Adrenal gland (tissue), 12 donors: Measurements from ENCODE around the gene CCDC158. TPM values are rescaled to one million over a fixed set of nuclear protein-coding genes. Genes with fewer than 3 reads are reported as not detected.

Experiments used
- DNase-seq, 7 donors: peaks; one replicate each; pipeline ENCODE4 v3.0.0-alpha.2; 2019 to 2020
- H3K27ac ChIP-seq, 5 donors: fragments of 200-600 bp; sonication (generic) in 4 of 5; 1 replicate in 3 of 5; 2 replicates in 2 of 5; pipeline versions ENCODE4 v1.5.1 to v1.8.0; 2016 to 2020; ENCODE audit warnings: mild to moderate bottlenecking in 1 of 5
- H3K27me3 ChIP-seq: fragments of 200-600 bp; 2 replicates; pipeline ENCODE4 v1.8.0; 2021
- H3K36me3 ChIP-seq, 2 donors: fragments of 200-600 bp; replicated peaks in 1 of 2; 1 replicate in 1 of 2; 2 replicates in 1 of 2; pipeline versions ENCODE4 v1.5.1 to v1.8.0; 2018 to 2022
- H3K4me1 ChIP-seq, 2 donors: fragments of 200-600 bp; replicated peaks in 1 of 2; 1 replicate in 1 of 2; 2 replicates in 1 of 2; pipeline versions ENCODE4 v1.5.1 to v1.8.0; 2018 to 2021
- H3K4me3 ChIP-seq, 4 donors: fragments of 200-600 bp; sonication (generic) in 3 of 4; one replicate each; pipeline ENCODE4 v1.5.1; 2016 to 2018
- H3K9me3 ChIP-seq, 3 donors: fragments of 200-600 bp; sonication (generic) in 1 of 3; replicated peaks in 1 of 3; 1 replicate in 2 of 3; 2 replicates in 1 of 3; pipeline versions ENCODE4 v1.5.1 to v1.8.0; 2016 to 2021
- POLR2A ChIP-seq, 2 donors: fragments of 450-650 bp; IDR thresholded peaks; one replicate each; pipeline ENCODE4 v1.6.1; 2017; ENCODE audit warnings: antibody characterized with exemption in 2 of 2, mild to moderate bottlenecking in 2 of 2, moderate library complexity in 1 of 2
- WGBS, 4 donors: extraction: QIAGEN DNeasy Blood & Tissue Kit in 2 of 4; methylation state at CpG; one replicate each; pipeline versions ENCODE4 v1.1.5 to v1.1.7; 2013 to 2017; 5-methylcytosine and 5-hydroxymethylcytosine counted together
- intact Hi-C, 2 donors: fragments of 100-400 bp; cut with DNase I; formaldehyde crosslinking; loops; one replicate each; pipeline versions ENCODE4 v1.14.1 to v1.15.0; 2022 to 2023
- polyA plus RNA-seq, 3 donors: library from polyadenylated mRNA; stranded (reverse); fragments of 200-250 nt in 2 of 3; fragments of 350-450 nt in 1 of 3; fragmentation: Illumina TruSeq in 1 of 3; extraction: RNeasy Lipid Tissue Mini Kit (QIAGEN cat#74804) in 1 of 3; gene quantifications; one replicate each; pipeline ENCODE4 v1.2.3, GENCODE V29; 2013 to 2014
- total RNA-seq, 9 donors: library from RNA; depleted of rRNA in 4 of 9; stranded (reverse); fragments of >200 nt in 4 of 9; fragments of 120-200 nt in 1 of 9; fragmentation: NEBNext Ultra II Directional in 1 of 9; extraction: Animal tissue kit (Norgen Biotek cat#: 25700) in 1 of 9; gene quantifications; one replicate each; pipeline versions ENCODE4 v1.1.0 to v1.2.4, GENCODE V29; 2013 to 2023
- TF ChIP-seq, protein P1 (sequence below), 6 experiments: fragments of 450-650 bp in 4 of 6; fragments of 200-600 bp in 2 of 6; sonication (generic) in 1 of 6; IDR thresholded peaks; 1 replicate in 5 of 6; 2 replicates in 1 of 6; pipeline versions ENCODE4 v1.5.1 to v1.8.0; 2016 to 2021; ENCODE audit warnings: antibody characterized with exemption in 6 of 6, mild to moderate bottlenecking in 2 of 6, moderate library complexity in 1 of 6
- donor health status: healthy with polysubstance abuse.
- donor health status: Bipolar disorder and iron deficiency.
- donor health status: DM: yes; HTN: yes; CAD: no.
- donor health status: DM: no; HTN: no; CAD: no.
- donor health status: DM: no; HTN: no; CAD: no.
- donor health status: DM: yes; HTN: yes; CAD: no.

The CCDC158 gene
- total and polyA plus RNA-seq, 12 donors = 0.07 to 0.35 (median 0.13) TPM; not detected in 3

DNA sequence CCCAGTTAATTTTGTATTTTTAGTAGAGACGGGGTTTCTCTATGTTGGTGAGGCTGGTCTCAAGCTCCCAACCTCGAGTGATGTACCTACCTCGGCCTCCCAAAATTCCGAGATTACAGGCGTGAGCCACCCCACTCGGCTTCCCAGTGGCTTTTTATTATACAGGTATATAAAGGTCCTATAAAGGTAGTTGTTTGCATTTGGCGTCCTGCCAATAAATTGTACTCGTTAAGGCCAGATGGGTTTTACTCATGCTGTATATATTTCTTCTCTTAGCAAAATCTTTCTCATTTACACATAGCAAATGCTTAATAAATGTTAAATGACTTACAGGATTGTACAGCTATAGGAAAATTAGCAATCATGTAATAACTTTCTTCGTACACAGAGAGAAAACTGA, 20.9 kb upstream of the CCDC158 start:
- H3K36me3 ChIP-seq = no peaks in the 10 kb centered on the region
- no peaks in the 10 kb centered on the region for H3K4me1 ChIP-seq
- DNase-seq = no peak
- no peak overlapping the region for H3K27ac ChIP-seq
- TF ChIP-seq POLR2A (IDR thresholded peaks at IDR 0.05) = no peak
- H3K27me3 ChIP-seq = peaks cover 5% of the 10 kb centered on the region
- WGBS, 4 donors = 75 to 84% (median 81%) methylated on average over 9 of the region's 9 CpGs
- no peak overlapping the region for H3K4me3 ChIP-seq
- intact Hi-C loops = no loop called here
- H3K9me3 ChIP-seq = no peaks in the 10 kb centered on the region

DNA sequence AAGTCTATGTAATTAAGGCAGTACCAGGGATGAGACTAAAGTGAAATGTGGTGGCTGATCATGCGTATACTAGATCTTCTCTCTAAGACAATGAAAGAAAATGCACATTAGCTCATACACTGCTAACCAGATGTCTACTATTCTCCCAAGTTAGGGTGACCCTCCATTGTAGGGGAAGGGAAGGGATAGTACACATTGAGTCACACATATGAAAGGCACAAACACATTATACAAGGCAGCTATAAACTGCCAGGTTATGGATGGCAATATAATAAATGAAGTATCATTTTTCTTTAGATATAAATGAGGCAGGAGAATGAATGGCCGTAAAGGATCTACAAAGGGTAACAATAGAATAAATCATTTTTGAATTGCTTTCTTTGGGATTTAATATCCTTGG, 18.6 kb upstream of the CCDC158 start:
- WGBS, 4 donors = 83 to 93% (median 88%) methylated on average over 2 of the region's 2 CpGs
- H3K36me3 ChIP-seq = no peaks in the 10 kb centered on the region
- H3K4me1 ChIP-seq = no peaks in the 10 kb centered on the region
- peaks cover 5% of the 10 kb centered on the region for H3K27me3 ChIP-seq
- no peak overlapping the region for H3K27ac ChIP-seq
- H3K4me3 ChIP-seq = no peak overlapping the region
- no peak for DNase-seq
- H3K9me3 ChIP-seq = no peaks in the 10 kb centered on the region
- no peak for TF ChIP-seq POLR2A (IDR thresholded peaks at IDR 0.05)
- TF ChIP-seq, protein P1, sequence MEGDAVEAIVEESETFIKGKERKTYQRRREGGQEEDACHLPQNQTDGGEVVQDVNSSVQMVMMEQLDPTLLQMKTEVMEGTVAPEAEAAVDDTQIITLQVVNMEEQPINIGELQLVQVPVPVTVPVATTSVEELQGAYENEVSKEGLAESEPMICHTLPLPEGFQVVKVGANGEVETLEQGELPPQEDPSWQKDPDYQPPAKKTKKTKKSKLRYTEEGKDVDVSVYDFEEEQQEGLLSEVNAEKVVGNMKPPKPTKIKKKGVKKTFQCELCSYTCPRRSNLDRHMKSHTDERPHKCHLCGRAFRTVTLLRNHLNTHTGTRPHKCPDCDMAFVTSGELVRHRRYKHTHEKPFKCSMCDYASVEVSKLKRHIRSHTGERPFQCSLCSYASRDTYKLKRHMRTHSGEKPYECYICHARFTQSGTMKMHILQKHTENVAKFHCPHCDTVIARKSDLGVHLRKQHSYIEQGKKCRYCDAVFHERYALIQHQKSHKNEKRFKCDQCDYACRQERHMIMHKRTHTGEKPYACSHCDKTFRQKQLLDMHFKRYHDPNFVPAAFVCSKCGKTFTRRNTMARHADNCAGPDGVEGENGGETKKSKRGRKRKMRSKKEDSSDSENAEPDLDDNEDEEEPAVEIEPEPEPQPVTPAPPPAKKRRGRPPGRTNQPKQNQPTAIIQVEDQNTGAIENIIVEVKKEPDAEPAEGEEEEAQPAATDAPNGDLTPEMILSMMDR (IDR thresholded peaks at IDR 0.05) = no peak
- intact Hi-C loops = no loop called here

DNA sequence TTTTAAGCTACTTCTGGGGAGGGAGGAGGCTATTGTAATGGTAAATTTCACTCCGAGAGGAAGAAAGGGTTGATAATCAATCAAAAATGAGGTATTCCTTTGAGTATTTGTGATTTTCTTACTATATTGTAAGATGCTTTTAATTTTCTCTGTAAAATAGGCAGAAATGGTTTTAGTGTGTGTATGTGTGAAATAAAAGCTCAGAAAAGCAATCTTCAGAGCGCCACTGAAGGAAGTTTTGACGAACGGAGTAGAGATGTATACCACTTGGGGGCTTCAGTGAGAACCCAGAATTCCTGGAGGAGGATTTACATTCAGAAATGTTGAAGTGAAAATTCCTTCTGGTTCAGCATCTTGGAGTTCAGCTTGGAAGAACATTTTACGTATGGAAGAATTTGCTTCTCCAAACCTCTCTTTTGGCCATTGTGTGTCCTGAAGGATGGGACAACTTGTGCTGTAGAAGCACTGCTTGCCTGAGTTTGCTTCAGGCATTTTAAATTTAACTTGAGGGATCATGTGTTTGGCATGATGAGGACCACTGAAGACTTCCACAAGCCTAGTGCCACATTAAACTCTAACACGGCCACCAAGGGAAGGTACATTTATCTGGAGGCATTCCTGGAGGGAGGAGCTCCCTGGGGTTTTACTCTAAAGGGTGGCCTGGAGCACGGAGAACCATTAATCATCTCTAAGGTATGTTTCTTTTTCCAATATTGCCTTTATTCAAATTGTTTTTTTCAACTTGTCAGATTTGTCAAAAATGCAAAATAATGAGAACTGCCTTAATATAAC, 14.8 kb upstream of the CCDC158 start:
- H3K27ac ChIP-seq = no peak overlapping the region
- TF ChIP-seq, protein P1 (IDR thresholded peaks at IDR 0.05) = no peak
- TF ChIP-seq POLR2A (IDR thresholded peaks at IDR 0.05) = no peak
- intact Hi-C loops = no loop called here

DNA sequence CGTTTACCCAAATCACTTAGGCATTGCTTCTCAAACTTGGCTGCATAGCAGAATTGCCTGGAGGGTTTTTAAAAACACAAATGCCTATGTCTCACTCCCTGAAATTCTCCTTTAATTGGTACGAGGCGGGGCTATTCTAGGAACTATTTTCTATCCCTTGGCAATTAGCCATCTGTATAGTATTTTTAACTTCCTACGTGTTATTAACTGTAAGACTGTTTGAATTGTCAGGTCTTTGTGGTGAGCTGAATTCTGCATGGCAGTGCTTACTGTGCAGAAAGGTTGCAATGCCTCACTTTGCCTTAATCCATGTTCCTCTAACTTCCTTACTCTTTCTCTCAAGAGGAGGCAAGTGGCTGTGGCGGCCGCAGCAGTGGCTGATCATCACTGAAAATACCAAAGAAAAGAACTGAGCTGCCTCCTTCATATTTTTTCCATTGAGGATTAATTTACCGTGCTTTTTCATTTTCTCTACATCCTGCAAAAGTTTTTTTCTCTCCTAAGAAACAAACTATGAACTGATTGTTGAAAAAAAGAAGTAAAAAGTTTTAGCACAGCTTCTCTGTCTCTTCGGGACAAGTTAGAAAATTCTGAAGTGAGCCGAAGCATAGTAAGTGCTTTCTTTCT, 14.1 kb upstream of the CCDC158 start, which contains the start of gene SHROOM3:
TSS of gene SHROOM3 (plus strand) at position 329 of the 627 bp plus-strand sequence. CDS start 824 bp downstream, outside the sequence.
- Histone ChIP-seq H3K4me3 (no peak within 1 kb of the TSS), H3K36me3 (no peaks in the 10 kb centered on the region), H3K27ac (no peak within 1 kb of the TSS), H3K4me1 (no peaks in the 10 kb centered on the region), H3K27me3 (peaks cover 5% of the 10 kb centered on the region), H3K9me3 (no peaks in the 10 kb centered on the region)
- 28 to 37% (median 35%) methylated on average over 9 of the region's 9 CpGs for WGBS, 4 donors
- TF ChIP-seq, protein P1 (IDR thresholded peaks at IDR 0.05) = no peak
- TF ChIP-seq POLR2A (IDR thresholded peaks at IDR 0.05) = no peak
- intact Hi-C loops = loop anchor here in 1 of 2 donors (5.0 kb wide), 1 partner anchor 67 kb away; no protein-coding TSS in a partner anchor
- no peak for DNase-seq

More for the DNA sequence above, 14.8 kb upstream of the CCDC158 start:
- Histone ChIP-seq H3K36me3 (no peaks in the 10 kb centered on the region), H3K9me3 (no peaks in the 10 kb centered on the region), H3K4me3 (no peak overlapping the region), H3K4me1 (no peaks in the 10 kb centered on the region), H3K27me3 (peaks cover 5% of the 10 kb centered on the region)
- no peak for DNase-seq
- 47 to 54% (median 48%) methylated on average over 7 of the region's 7 CpGs for WGBS, 4 donors
